IMR-90 (cell line): ENCODE data around the gene PPP1R13L.

Experiments used
- BHLHE40 ChIP-seq: fragments of 150-350 bp; IDR thresholded peaks from 2 replicates; pipeline ENCODE4 v1.6.1; 2016; ENCODE audit warnings: mild to moderate bottlenecking, low read depth, low read length
- CEBPB ChIP-seq: IDR thresholded peaks from 2 replicates; pipeline ENCODE4 v1.6.1; 2012; ENCODE audit warnings: low read depth, low read length, improper control_type of control experiment
- CHD1 ChIP-seq: IDR thresholded peaks from 2 replicates; pipeline ENCODE4 v1.6.1; 2012; ENCODE audit warnings: low read depth, low read length, improper control_type of control experiment
- CTCF ChIP-seq: conservative IDR thresholded peaks from 2 replicates; pipeline ENCODE4 v1.5.1; 2012; ENCODE audit warnings: mild to moderate bottlenecking, low read depth, low read length, improper control_type of control experiment
- ELK1 ChIP-seq: fragments of 150-350 bp; IDR thresholded peaks from 2 replicates; pipeline ENCODE4 v1.6.1; 2016; ENCODE audit warnings: low read depth, mild to moderate bottlenecking, low read length, moderate library complexity, borderline replicate concordance
- MAZ ChIP-seq: IDR thresholded peaks from 2 replicates; pipeline ENCODE4 v1.6.1; 2012; ENCODE audit warnings: low read depth, mild to moderate bottlenecking, low read length, improper control_type of control experiment, moderate library complexity, borderline replicate concordance
- MXI1 ChIP-seq: IDR thresholded peaks from 2 replicates; pipeline ENCODE4 v1.6.1; 2012; ENCODE audit warnings: low read depth, mild to moderate bottlenecking, low read length, moderate library complexity, borderline replicate concordance
- NFE2L2 ChIP-seq: fragments of 150-350 bp; IDR thresholded peaks from 2 replicates; pipeline ENCODE4 v1.6.1; 2016; ENCODE audit warnings: low read depth, mild to moderate bottlenecking, low read length
- POLR2A ChIP-seq: IDR thresholded peaks from 2 replicates; pipeline ENCODE4 v1.6.1; 2012; ENCODE audit warnings: mild to moderate bottlenecking, low read depth, low read length
- RAD21 ChIP-seq: IDR thresholded peaks from 2 replicates; pipeline ENCODE4 v1.6.1; 2012; ENCODE audit warnings: low read length, improper control_type of control experiment
- RCOR1 ChIP-seq: IDR thresholded peaks from 2 replicates; pipeline ENCODE4 v1.6.1; 2012; ENCODE audit warnings: mild to moderate bottlenecking, low read length, improper control_type of control experiment; ENCODE audit not compliant: insufficient replicate concordance
- RFX5 ChIP-seq: IDR thresholded peaks from 2 replicates; pipeline ENCODE4 v1.8.0; 2012; ENCODE audit warnings: low read depth, mild to moderate bottlenecking, low read length, moderate library complexity
- SMC3 ChIP-seq: fragments of 150-350 bp; IDR thresholded peaks from 2 replicates; pipeline ENCODE4 v1.6.1; 2016; ENCODE audit warnings: low read depth, mild to moderate bottlenecking, antibody characterized with exemption, low read length, moderate library complexity
- USF2 ChIP-seq: fragments of 150-350 bp; IDR thresholded peaks from 2 replicates; pipeline ENCODE4 v1.6.1; 2017; ENCODE audit warnings: mild to moderate bottlenecking, antibody characterized with exemption, low read length, low read depth

GRCh38 chr19:45385392-45386221 is 19.3 kb downstream of the PPP1R13L start:
- TF ChIP-seq CTCF, result no peak
- TF ChIP-seq SMC3, result no peak
- TF ChIP-seq CHD1, result no peak
- TF ChIP-seq BHLHE40, result no peak
- TF ChIP-seq POLR2A, result no peak
- TF ChIP-seq MXI1, result no peak
- TF ChIP-seq CEBPB, result no peak
- TF ChIP-seq NFE2L2, result no peak
- TF ChIP-seq RCOR1, result no peak
- TF ChIP-seq RAD21, result no peak
- TF ChIP-seq ELK1, result no peak
- no peak for TF ChIP-seq RFX5
- no peak for TF ChIP-seq MAZ
- no peak for TF ChIP-seq USF2
